K562 (cell line): ENCODE data around the gene DDHD1. TPM values are rescaled to one million over a fixed set of nuclear protein-coding genes. Genes with fewer than 3 reads are reported as not detected.

ENCODE experiments used
- BCL6 ChIP-seq: fragments of 250-450 bp; sonication (Bioruptor Pico); IDR thresholded peaks from 2 replicates; pipeline ENCODE4 v1.4.0; 2020
- ELF2 ChIP-seq: fragments of 250-450 bp; sonication (Bioruptor Pico); IDR thresholded peaks from 2 replicates; pipeline ENCODE4 v1.5.0; 2021; ENCODE audit warnings: mild to moderate bottlenecking
- EWSR1 ChIP-seq: fragments of 450-650 bp; IDR thresholded peaks from 2 replicates; pipeline ENCODE4 v1.6.1; 2018; ENCODE audit warnings: borderline replicate concordance, mild to moderate bottlenecking, low read depth, moderate library complexity; ENCODE audit not compliant: partially characterized antibody
- FOXA3 ChIP-seq, 2 experiments: fragments of 450-650 bp in 1 of 2; sonication (generic) in 1 of 2; formaldehyde crosslinking; IDR thresholded peaks in 1 of 2; conservative IDR thresholded peaks in 1 of 2; 2 replicates each; pipeline versions ENCODE4 v1.4.0 to v1.8.0; 2020 to 2022; ENCODE audit warnings: mild to moderate bottlenecking in 2 of 2, missing genetic modification reagents in 1 of 2
- FOXM1 ChIP-seq, 2 experiments: fragments of 450-650 bp in 1 of 2; sonication (generic) in 1 of 2; formaldehyde crosslinking in 1 of 2; IDR thresholded peaks; 2 replicates each; pipeline versions ENCODE4 v1.6.1 to v1.9.0; 2017 to 2022; ENCODE audit warnings: low read depth in 2 of 2, mild to moderate bottlenecking in 2 of 2, missing genetic modification reagents in 1 of 2, moderate library complexity in 1 of 2
- MAFG ChIP-seq: fragments of 450-650 bp; conservative IDR thresholded peaks from 2 replicates; pipeline ENCODE4 v1.6.1; 2016; ENCODE audit warnings: missing genetic modification characterization, missing compliant biosample characterization
- MTA3 ChIP-seq: fragments of 450-650 bp; formaldehyde crosslinking; IDR thresholded peaks from 2 replicates; pipeline ENCODE4 v1.6.1; 2017; ENCODE audit warnings: mild to moderate bottlenecking, borderline replicate concordance
- POLR2G ChIP-seq: fragments of 200-400 bp; formaldehyde crosslinking; IDR thresholded peaks from 2 replicates; pipeline ENCODE4 v1.6.1; 2017; ENCODE audit warnings: low read depth, mild to moderate bottlenecking, antibody characterized with exemption, low read length, moderate library complexity
- POLR3G ChIP-seq: IDR thresholded peaks from 2 replicates; pipeline ENCODE4 v1.6.1; 2011; ENCODE audit not compliant: insufficient read length, insufficient replicate concordance; ENCODE audit errors: extremely low read depth
- RBM14 ChIP-seq: fragments of 200-400 bp; formaldehyde crosslinking; IDR thresholded peaks from 2 replicates; pipeline ENCODE4 v1.6.1; 2018; ENCODE audit warnings: low read depth, mild to moderate bottlenecking, low read length, moderate library complexity, borderline replicate concordance; ENCODE audit not compliant: insufficient read depth
- RBM22 ChIP-seq: fragments of 200-400 bp; formaldehyde crosslinking; IDR thresholded peaks from 2 replicates; pipeline ENCODE4 v1.6.1; 2018; ENCODE audit warnings: low read length, low read depth; ENCODE audit not compliant: poor library complexity, severe bottlenecking
- SREBF1 ChIP-seq: fragments of 150-350 bp; IDR thresholded peaks from 2 replicates; pipeline ENCODE4 v1.6.1; 2014; ENCODE audit warnings: antibody characterized with exemption, low read depth, low read length, borderline replicate concordance
- TAF9B ChIP-seq: fragments of 450-650 bp; IDR thresholded peaks from 2 replicates; pipeline ENCODE4 v1.6.1; 2018; ENCODE audit warnings: mild to moderate bottlenecking; ENCODE audit not compliant: partially characterized antibody
- ZNF398 ChIP-seq: fragments of 250-450 bp; sonication (Bioruptor Pico); IDR thresholded peaks from 2 replicates; pipeline ENCODE4 v1.8.0; 2021; ENCODE audit warnings: moderate library complexity, mild to moderate bottlenecking, inconsistent platforms
- polyA plus RNA-seq, 8 experiments: library from polyadenylated mRNA; depleted of rRNA in 4 of 8; stranded (reverse) in 5 of 8; unstranded in 3 of 8; fragments of >200 nt; fragmentation: Nextera tagmentation in 2 of 8; fragmentation: Illumina TruSeq in 1 of 8; extraction: Ambion mirVana in 2 of 8; extraction: Trizol in 1 of 8; gene quantifications; 2 replicates each; pipeline versions ENCODE4 v1.2.1 to v1.2.3, GENCODE V29; 2011 to 2014; ENCODE audit warnings: inconsistent platforms in 1 of 8, missing spikeins in 1 of 8
- total RNA-seq, 7 experiments: library from RNA; depleted of rRNA in 6 of 7; stranded (reverse); fragments of >200 nt in 6 of 7; fragmentation: Illumina TruSeq in 2 of 7; extraction: Trizol in 2 of 7; gene quantifications; 2 replicates each; pipeline versions ENCODE4 v1.2.1 to v1.2.3, GENCODE V29; 2011 to 2021; ENCODE audit warnings: low replicate concordance in 1 of 7
- TF ChIP-seq, protein P1 (sequence below), 2 experiments: fragments of 450-650 bp; IDR thresholded peaks; 2 replicates each; pipeline ENCODE4 v1.6.1; 2016; ENCODE audit warnings: mild to moderate bottlenecking in 2 of 2, borderline replicate concordance in 1 of 2, low read depth in 1 of 2, moderate library complexity in 1 of 2
- TF ChIP-seq, protein P2 (sequence below): sonication (generic); formaldehyde crosslinking; IDR thresholded peaks from 2 replicates; pipeline ENCODE4 v1.8.1; 2022; ENCODE audit warnings: missing genetic modification reagents

DDHD1 gene
- total and polyA plus RNA-seq, 9 of the 15 experiments (the other 6 are each of a cell fraction or from before 2014, with no cell fraction given): 1.2 to 12.3 (median 5.0) TPM

DNA sequence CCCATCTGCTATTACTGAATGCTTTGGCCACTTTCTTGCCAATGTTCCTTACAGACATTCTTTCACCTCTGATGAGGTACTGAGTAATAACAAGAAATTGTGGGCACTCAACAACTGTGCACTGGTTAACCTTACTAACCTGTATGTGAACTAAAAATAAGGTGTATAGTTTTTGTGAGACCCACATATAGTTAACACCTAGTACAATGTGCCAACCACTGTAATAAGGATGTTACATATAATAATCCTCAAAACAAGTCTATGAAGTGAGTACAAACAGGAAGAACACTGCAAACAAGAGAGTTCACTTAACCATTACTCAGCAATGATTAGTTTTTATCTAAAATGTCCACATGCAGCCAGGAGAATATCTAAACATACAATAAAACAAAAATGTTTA is 4.5 kb downstream of the DDHD1 start (continued):
- TF ChIP-seq, protein P1, sequence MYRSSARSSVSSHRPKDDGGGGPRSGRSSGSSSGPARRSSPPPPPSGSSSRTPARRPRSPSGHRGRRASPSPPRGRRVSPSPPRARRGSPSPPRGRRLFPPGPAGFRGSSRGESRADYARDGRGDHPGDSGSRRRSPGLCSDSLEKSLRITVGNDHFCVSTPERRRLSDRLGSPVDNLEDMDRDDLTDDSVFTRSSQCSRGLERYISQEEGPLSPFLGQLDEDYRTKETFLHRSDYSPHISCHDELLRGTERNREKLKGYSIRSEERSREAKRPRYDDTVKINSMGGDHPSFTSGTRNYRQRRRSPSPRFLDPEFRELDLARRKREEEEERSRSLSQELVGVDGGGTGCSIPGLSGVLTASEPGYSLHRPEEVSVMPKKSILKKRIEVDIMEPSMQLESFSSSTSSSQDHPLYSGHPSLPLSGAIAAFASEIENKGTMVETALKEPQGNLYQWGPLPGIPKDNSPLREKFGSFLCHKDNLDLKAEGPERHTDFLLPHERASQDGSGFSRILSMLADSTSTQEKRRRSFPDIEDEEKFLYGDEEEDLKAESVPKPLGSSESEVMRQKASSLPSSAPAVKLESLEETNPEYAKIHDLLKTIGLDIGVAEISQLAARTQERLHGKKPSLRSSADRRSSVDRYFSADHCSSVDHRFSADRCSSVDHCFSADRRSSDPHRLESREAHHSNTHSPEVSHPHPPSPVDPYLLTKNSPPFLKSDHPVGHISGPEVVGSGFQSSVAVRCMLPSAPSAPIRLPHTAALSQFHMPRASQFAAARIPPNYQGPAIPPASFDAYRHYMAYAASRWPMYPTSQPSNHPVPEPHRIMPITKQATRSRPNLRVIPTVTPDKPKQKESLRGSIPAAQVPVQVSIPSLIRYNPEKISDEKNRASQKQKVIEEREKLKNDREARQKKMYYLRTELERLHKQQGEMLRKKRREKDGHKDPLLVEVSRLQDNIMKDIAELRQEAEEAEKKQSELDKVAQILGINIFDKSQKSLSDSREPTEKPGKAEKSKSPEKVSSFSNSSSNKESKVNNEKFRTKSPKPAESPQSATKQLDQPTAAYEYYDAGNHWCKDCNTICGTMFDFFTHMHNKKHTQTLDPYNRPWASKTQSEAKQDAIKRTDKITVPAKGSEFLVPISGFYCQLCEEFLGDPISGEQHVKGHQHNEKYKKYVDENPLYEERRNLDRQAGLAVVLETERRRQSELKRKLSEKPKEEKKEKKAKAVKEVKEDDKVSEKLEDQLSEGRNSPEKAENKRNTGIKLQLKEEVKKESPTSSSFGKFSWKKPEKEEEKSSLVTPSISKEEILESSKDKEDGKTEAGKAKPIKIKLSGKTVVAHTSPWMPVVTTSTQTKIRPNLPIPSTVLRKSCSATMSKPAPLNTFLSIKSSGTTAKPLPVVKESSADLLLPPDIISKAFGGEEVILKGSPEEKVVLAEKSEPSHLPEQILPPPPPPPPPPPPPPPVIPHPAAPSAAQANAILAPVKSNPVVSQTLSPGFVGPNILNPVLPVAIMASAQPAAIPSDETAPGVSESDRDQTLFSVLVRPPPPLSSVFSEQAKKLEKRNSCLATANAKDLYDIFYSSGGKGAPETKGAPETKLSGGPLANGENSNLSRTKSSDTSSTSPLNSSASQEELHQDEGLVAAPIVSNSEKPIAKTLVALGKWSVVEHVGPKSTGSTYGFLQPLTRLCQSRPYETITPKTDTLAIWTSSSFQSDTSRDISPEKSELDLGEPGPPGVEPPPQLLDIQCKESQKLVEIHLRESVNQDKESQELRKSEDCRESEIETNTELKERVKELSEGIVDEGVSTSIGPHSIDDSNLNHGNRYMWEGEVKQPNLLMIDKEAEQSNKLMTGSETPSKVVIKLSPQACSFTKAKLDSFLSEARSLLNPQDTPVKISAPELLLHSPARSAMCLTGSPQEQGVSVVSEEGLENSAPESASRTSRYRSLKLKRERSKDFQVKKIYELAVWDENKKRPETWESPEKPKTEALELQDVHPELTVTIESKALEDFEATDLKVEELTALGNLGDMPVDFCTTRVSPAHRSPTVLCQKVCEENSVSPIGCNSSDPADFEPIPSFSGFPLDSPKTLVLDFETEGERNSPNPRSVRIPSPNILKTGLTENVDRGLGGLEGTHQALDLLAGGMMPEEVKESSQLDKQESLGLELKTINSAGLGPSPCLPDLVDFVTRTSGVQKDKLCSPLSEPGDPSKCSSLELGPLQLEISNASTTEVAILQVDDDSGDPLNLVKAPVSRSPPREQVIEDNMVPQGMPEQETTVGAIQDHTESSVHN (IDR thresholded peaks at IDR 0.05; ENCODE audit: borderline replicate concordance in 1 of 2, low read depth in 1 of 2): no peak
- TF ChIP-seq TAF9B (no peak), ZNF398 (CRISPR knock-in tag) (no peak), BCL6 (CRISPR knock-in tag) (no peak), MTA3 (no peak), RBM14 (no peak), SREBF1 (no peak), POLR3G (no peak), EWSR1 (no peak), ELF2 (CRISPR knock-in tag) (no peak), FOXA3 (CRISPR knock-in tag; conservative IDR thresholded peaks at IDR 0.05 in 1 of 2, IDR thresholded peaks at IDR 0.05 in 1 of 2) (no peak), MAFG (tag) (peak; percentile 54), POLR2G (no peak), FOXM1 (IDR thresholded peaks at IDR 0.05; ENCODE audit: low read depth) (no peak), FOXM1 (CRISPR knock-in tag; IDR thresholded peaks at IDR 0.05; ENCODE audit: low read depth) (no peak), RBM22 (no peak)
- TF ChIP-seq, protein P2, sequence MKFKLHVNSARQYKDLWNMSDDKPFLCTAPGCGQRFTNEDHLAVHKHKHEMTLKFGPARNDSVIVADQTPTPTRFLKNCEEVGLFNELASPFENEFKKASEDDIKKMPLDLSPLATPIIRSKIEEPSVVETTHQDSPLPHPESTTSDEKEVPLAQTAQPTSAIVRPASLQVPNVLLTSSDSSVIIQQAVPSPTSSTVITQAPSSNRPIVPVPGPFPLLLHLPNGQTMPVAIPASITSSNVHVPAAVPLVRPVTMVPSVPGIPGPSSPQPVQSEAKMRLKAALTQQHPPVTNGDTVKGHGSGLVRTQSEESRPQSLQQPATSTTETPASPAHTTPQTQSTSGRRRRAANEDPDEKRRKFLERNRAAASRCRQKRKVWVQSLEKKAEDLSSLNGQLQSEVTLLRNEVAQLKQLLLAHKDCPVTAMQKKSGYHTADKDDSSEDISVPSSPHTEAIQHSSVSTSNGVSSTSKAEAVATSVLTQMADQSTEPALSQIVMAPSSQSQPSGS (CRISPR knock-in tag): no peak
